GM12873 (cell line): ENCODE data around the gene CRLF2.

Source experiments
- CTCF ChIP-seq: IDR thresholded peaks from 2 replicates; pipeline ENCODE4 v1.5.1; 2012; ENCODE audit warnings: low read depth, mild to moderate bottlenecking, moderate library complexity, low read length, control low read depth; ENCODE audit not compliant: insufficient read depth; ENCODE audit errors: missing control alignments

CRLF2 gene

GRCh38 chrX:1244164-1245076 lies 32.0 kb upstream of the CRLF2 start:
- peak; percentile 21 for TF ChIP-seq CTCF

GRCh38 chrX:1242891-1243402 lies 30.5 kb upstream of the CRLF2 start:
- no peak for TF ChIP-seq CTCF

- no peak for TF ChIP-seq CTCF
These were observed 27.3 kb upstream of the CRLF2 start for GRCh38 chrX:1239681-1240142.

GRCh38 chrX:1231850-1232465 lies 19.5 kb upstream of the CRLF2 start:
- no peak for TF ChIP-seq CTCF

GRCh38 chrX:1226249-1226648 lies 13.8 kb upstream of the CRLF2 start:
- no peak for TF ChIP-seq CTCF

- no peak for TF ChIP-seq CTCF
These were observed 12.5 kb upstream of the CRLF2 start for GRCh38 chrX:1224954-1225353.

GRCh38 chrX:1223242-1223600 lies 10.8 kb upstream of the CRLF2 start:
- TF ChIP-seq CTCF = no peak
